T-helper 1 cell treated with Interleukin-12 subunit alpha and Interleukin-12 subunit beta and Interleukin-4 antibody, amounts not matched to agents 30 ng/mL and 1 ng/mL, for 36 hours (primary cell): ENCODE measurements around the gene LSP1. TPM values are rescaled to one million over a fixed set of nuclear protein-coding genes. Genes with fewer than 3 reads are reported as not detected.
"Not testable (repeated sequence)": the region's sequence is repeated elsewhere in the genome, so short reads cannot be mapped to it uniquely, and the experiment has no call there.

Experiments
- intact Hi-C: fragments of 100-400 bp; cut with micrococcal nuclease; formaldehyde crosslinking; loops from one replicate; pipeline ENCODE4 v1.15.1; 2024
- total RNA-seq: library from RNA; stranded (reverse); gene quantifications from 2 replicates; pipeline ENCODE4 v1.2.3, GENCODE V29; 2022

The LSP1 gene, protein sequence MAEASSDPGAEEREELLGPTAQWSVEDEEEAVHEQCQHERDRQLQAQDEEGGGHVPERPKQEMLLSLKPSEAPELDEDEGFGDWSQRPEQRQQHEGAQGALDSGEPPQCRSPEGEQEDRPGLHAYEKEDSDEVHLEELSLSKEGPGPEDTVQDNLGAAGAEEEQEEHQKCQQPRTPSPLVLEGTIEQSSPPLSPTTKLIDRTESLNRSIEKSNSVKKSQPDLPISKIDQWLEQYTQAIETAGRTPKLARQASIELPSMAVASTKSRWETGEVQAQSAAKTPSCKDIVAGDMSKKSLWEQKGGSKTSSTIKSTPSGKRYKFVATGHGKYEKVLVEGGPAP
- total RNA-seq = 418 and 430 TPM in 2 replicates

- intact Hi-C loops = loop anchor here (1.0 to 5.0 kb wide), 11 partner anchors 16 to 1646 kb away; partner anchors contain the start of genes BET1L, RIC8A, TNNT3 and TSSC4
Observed at GRCh38 chr11:1852877-1853276, at the start of gene LSP1. Gene LSP1, plus strand, starts transcription at chr11:1853084. Its CDS starts 61 bp downstream, at chr11:1853145.

GRCh38 chr11:1803246-1803645 is 49.6 kb upstream of the LSP1 start:
- intact Hi-C loops = no loop called here

DNA sequence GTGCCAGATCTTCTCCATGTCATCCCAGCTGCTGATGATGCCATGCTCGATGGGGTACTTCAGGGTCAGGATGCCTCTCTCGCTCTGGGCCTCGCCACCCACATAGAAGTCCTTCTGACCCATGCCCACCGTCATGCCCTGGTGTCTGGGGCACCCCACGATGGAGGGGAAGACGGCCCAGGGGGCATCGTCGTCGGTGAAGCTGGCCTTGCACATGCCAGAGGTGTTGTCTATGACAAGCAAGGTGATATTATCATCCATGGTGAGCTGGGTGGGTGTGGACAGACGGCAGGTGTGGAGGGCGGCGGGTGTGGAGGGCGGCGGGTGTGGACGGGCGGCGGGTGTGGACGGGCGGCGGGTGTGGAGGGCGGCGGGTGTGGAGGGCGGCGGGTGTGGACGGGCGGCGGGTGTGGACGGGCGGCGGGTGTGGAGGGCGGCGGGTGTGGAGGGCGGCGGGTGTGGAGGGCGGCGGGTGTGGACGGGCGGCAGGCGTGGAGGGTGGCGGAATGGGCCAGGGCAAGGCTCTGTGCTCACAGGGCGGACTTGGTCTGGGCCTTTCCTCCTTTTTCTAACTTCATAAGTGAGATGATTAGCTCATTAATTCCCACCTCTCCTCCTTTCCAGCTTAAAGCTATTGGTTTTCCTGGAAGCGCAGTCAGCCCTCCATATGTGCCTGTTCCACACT is 48.9 kb upstream of the LSP1 start:
- intact Hi-C loops = not testable (repeated sequence)

GRCh38 chr11:1805525-1805924 is 47.4 kb upstream of the LSP1 start:
- intact Hi-C loops = no loop called here

GRCh38 chr11:1807264-1807995 is 45.5 kb upstream of the LSP1 start:
- intact Hi-C loops = no loop called here

GRCh38 chr11:1810761-1811160 is 42.1 kb upstream of the LSP1 start:
- intact Hi-C loops = no loop called here

- intact Hi-C loops = no loop called here
Observed at GRCh38 chr11:1812274-1812673, 40.6 kb upstream of the LSP1 start.

DNA sequence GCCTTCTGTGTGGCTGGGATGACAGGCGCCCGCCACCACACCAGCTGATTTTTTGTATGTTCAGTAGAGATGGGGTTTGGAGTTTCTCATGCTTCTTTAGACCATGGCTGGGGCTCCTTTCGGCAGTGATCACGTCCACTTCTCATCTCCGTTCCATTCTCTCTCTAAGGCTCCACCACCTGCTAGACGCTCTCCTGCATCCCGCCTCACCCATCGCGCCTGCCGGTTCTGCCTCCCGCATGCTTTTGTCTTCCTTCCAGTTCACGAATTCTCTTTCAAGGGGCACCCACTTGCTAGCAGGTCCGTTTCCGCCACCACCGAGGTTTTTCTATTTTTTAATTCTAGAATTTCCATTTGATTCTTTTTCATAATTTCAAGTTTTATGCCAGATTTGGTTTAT is 40.1 kb upstream of the LSP1 start:
- intact Hi-C loops = no loop called here

- intact Hi-C loops = not testable (repeated sequence)
Observed at GRCh38 chr11:1813356-1813755, 39.5 kb upstream of the LSP1 start.

DNA sequence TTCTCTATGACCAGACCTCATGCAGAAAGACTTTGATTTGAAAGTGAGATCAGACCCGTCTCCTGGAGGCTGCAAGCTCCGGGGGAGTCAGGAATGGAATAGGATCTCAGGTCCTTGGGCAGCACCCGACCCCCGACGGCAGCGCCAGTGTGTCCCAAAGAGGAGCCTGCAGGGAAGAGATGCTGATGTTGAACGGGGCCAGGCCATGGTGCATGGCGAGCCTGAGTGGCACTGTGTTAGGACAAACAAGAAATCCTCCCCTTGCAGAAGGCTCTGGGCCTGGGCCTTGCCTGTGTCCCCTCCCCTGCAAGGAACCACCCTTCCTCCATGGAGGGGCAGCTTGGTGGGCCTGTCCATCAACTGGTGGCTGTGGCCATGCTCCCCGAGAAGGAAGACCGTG is 38.2 kb upstream of the LSP1 start:
- intact Hi-C loops = no loop called here

DNA sequence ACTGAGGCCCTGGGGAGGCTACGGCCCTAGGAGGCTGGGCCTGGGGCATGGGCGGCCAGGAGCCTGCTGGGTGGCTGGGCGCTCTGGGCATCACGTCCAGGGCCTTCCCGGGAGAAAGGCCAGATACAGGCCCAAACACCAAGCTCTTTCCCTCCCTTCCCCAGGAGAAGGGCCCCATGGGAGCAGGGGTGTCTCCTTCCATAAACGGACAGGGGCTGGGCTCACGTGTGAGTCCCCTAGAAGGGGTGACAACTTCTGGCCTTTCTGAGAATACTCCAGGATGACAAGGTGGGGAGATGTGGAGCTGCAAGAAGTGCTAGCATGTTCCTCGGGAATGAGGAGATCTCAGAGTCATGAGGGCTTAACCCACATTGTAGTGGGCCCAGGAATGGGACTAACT is 37.6 kb upstream of the LSP1 start:
- intact Hi-C loops = no loop called here

GRCh38 chr11:1815751-1816150 is 37.1 kb upstream of the LSP1 start:
- intact Hi-C loops = no loop called here

- intact Hi-C loops = no loop called here
Observed at GRCh38 chr11:1817000-1817399, 35.9 kb upstream of the LSP1 start.

GRCh38 chr11:1817511-1817910 is 35.4 kb upstream of the LSP1 start:
- intact Hi-C loops = no loop called here

- intact Hi-C loops = no loop called here
Observed at GRCh38 chr11:1819074-1819473, 33.8 kb upstream of the LSP1 start.

- intact Hi-C loops = no loop called here
Observed at GRCh38 chr11:1820463-1821325, 32.2 kb upstream of the LSP1 start.

- intact Hi-C loops = no loop called here
Observed at GRCh38 chr11:1821562-1821961, 31.3 kb upstream of the LSP1 start.

DNA sequence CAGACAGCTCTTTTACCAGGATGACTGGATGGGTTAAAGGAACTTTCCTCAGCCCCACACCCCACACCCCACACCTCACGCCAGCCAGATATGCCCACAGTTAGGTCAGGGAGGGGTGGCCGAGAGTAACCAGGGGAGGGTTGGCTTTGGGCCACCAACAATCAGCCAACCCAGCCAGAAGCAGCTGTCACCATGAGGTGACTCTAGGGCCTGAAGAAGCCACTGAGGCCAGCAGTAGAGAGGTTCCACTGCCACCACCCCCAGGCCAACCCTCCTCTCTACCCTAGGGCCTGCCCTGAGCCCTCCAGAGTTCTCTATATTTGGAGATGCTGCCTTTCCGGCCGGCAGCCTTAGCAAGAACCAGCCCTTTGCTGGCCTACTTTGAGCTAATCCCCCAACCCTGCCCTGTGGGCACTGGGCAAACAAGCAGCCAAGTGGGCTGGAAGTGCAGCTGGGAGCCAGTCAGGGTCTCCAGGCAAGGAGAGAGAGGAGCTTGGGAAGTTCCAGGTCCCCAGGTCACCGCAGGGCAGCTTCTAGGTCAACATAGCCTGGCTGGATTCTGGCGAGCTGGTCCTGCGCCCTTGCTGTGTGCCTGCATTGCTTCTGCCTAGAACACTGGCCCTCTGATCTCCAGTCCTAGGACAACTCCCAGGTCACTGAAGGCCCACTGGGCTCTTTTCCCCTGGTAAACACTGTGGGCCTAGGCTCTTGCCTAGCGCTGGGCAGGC is 30.1 kb upstream of the LSP1 start:
- intact Hi-C loops = no loop called here

- intact Hi-C loops = no loop called here
Observed at GRCh38 chr11:1823376-1824220, 29.3 kb upstream of the LSP1 start.
